Fibroblast of skin of right quadriceps (primary cell): ENCODE results near the gene RRBP1.
"Not testable (repeated sequence)": the region's sequence is repeated elsewhere in the genome, so short reads cannot be mapped to it uniquely, and the experiment has no call there.

ENCODE experiments used
- DNase-seq: peaks from one replicate; pipeline ENCODE4 v3.0.0-alpha.2; 2013

RRBP1 gene

DNA sequence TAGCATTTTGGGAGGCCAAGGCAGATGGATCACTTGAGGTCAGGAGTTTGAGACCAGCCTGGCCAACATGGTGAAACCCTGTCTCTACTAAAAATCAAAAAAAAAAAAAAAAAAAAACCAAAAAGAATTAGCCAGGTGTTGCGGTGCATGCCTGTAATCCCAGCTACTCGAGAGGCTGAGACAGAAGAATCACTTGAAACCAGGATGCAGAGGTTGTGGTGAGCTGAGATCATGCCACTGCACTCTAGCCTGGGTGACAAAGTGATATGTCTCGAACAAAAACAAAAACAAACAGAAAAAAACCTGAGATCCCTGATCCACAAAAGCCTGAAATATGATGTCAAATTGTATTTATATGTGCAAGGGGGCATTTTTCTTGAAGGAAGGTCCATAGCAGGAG is 25.9 kb upstream of the RRBP1 start:
- not testable (repeated sequence) for DNase-seq

GRCh38 chr20:17706632-17707031 is 24.6 kb upstream of the RRBP1 start:
- DNase-seq: no peak

- DNase-seq: no peak
Observed at GRCh38 chr20:17705916-17706315, 23.9 kb upstream of the RRBP1 start.

- no peak for DNase-seq
Observed at GRCh38 chr20:17704589-17705317, 22.7 kb upstream of the RRBP1 start.

GRCh38 chr20:17701826-17702225 is 19.8 kb upstream of the RRBP1 start:
- no peak for DNase-seq

DNA sequence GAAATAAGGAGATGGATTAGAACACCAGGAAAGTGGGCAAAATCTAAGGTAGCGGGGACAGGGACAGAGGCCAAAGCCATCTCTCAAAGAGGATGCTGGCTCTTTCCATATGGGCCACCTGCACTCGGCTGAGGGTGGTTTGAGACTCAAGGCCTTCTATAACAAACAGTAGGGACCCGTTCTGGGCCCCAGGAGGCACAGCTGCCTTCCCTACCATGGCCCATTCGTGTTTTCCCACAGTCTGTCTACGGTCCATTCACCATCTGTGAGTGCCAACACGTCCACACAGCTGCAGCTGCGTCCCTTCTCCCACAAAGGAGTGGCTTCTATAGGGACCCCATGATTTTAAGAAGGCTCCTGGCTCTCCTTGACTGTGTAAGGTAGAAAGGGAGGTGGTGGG is 18.6 kb upstream of the RRBP1 start:
- no peak for DNase-seq

DNA sequence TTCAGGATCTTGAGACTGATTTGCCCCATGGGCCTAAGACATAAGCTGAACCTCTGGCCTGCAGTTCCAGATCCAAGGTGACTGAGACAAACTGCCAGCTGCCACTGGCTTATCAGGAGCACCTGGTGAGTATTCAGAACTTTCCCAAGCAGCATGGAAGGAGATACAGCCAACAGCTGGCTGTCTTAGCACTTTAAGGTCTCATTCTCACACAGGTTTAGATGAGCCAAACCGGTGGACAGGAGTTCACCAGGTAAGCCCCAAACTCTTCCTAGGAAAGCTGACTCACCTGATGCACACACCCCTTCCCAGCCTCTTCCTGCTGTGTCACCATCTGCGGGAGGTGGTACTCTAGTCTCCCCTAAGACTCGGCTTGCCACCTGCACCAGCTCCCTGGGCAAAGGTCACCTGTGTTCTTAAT is 17.9 kb upstream of the RRBP1 start, which contains the start of gene BANF2:
TSS of gene BANF2 (plus strand) at position 36 of the 421 bp plus-strand sequence. CDS start 25,060 bp downstream, outside the sequence.
- no peak for DNase-seq

DNA sequence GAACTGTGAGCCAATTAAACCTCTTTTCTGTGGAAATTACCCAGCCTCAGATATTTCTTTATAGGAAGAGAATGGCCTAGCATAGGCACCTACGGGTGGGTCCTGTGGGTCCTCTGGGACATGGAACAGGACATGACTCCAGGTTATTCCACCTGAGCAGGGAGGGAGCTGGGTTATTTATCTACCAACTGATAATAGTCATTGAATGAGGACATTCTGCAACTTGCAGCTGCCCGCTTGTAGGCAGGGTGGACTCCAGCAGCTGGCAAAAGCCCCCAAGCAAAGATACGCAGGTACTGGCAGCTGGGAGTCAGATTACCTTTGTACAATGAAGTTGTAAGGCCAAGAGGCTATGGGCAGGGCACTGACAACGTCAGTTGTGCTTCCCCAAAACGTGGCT is 16.3 kb upstream of the RRBP1 start:
- DNase-seq: no peak

DNA sequence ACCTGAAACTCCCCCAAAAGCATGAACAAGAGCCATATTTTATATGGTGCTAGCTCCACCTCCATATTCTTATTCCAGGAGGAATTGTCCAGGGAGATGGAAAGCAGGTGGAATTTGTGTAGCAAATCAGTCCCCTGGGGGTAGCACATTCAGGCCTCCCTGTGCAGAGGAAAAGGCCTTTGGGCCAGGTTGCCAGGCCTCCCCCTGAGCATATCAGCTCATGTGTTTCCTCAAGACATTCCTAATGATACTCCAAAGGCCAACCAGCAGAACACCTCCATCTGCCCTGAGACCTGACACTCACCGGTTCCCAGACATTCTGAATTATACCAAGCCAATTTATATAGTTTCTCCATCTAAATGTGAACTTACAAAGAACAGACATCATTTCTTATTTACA is 15.1 kb upstream of the RRBP1 start:
- DNase-seq: no peak

GRCh38 chr20:17696287-17696686 is 14.2 kb upstream of the RRBP1 start:
- no peak for DNase-seq

DNA sequence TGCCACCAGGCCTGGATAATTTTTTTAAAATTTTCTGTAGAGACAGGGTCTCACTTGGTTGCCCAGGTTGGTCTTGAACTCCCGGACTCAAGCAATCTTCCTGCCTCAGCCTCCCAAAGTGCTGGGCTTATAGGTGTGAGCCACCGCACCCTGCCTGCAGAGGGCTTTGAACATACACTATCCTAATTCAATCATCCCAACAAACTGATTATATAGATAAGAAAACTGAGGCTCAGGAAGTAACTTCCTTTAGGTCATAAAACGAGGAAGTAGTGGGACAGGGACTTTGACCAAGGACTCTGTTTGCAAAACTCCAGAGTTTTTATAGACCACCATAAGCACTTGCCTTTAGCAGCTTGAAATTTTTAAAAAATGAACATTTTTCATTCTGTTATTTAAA is 12.7 kb upstream of the RRBP1 start:
- no peak for DNase-seq

GRCh38 chr20:17693444-17694001 is 11.5 kb upstream of the RRBP1 start:
- no peak for DNase-seq

- no peak for DNase-seq
Observed at GRCh38 chr20:17691758-17692157, 9.7 kb upstream of the RRBP1 start.

GRCh38 chr20:17690144-17690543 is 8.1 kb upstream of the RRBP1 start:
- no peak for DNase-seq

- no peak for DNase-seq
Observed at GRCh38 chr20:17688965-17689364, 6.9 kb upstream of the RRBP1 start.

DNA sequence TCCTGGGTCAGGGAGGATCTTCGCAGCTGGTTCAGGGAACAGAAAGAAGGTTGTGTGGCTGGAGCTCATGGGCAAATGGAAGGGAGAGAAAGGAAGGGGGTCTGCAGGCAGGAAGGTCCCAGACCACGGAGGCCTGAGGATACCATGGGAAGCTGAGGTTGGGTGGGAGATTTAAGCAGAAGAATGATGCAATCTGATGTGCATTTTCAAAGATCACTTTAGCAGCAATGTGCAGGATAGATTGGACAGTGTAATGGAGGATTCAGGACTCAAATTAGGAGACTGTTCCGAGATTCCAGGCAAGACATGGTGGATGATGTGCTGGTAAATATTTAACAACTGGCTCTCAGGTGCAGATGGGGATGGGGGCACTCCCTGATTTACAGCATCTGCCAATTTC is 5.8 kb upstream of the RRBP1 start:
- DNase-seq: no peak

DNA sequence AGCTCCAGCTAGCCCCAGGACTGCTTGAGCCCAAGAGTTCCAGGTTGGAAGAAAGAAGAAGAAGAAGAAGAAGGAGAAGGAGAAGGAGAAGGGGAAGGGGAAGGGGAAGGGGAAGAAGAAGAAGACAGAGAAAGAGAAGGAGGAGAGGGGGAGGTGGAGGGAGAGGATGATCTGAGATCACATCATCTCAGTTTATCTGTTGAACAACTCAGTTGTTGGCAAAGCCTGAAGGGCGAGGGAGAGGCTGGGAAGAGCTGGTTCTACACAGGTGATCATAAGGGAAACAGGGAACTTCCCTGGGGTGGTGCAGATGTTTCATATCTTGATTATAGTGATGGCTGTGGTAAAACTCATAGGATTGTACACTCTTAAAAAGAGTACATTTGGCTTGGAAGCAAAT is 3.1 kb upstream of the RRBP1 start:
- no peak for DNase-seq

DNA sequence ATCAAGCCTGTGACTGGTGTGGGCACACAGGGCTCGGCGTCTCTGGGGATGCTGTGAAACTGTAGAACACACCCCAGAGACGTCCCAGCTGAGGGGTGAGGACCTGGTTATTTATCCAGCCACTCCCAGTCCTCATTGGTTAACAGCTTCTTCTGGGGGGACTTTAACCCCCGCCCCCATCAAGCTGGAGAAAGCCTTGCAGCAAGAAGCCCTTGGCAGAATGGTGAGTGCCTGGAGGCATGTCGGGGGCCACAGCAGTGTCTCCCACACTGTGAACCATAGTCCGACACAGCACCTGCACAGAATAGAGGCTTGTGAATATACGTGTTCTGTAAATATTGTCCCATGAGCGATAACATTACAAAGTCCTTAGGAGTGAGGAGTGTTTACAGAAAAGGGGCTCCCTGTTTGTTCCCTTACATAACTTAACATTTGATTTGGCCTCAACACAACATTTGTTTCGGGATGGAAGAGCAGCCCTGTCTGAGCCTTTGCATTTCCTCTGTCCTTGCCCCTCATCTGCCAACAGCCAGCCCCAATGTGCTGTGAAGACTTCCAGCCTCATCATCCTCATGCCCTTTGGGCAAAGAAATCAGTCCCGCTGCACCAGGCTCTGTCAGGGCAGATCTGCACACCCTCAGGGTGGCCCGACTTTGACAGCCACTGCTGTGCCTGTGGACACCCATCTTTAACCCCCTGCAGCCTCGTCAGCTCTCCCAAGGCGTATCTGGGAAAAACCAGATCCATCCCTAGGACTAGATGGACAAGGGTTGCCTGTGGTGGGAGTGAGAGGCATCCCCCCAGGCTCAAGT is 2.2 kb upstream of the RRBP1 start:
- DNase-seq: no peak

DNA sequence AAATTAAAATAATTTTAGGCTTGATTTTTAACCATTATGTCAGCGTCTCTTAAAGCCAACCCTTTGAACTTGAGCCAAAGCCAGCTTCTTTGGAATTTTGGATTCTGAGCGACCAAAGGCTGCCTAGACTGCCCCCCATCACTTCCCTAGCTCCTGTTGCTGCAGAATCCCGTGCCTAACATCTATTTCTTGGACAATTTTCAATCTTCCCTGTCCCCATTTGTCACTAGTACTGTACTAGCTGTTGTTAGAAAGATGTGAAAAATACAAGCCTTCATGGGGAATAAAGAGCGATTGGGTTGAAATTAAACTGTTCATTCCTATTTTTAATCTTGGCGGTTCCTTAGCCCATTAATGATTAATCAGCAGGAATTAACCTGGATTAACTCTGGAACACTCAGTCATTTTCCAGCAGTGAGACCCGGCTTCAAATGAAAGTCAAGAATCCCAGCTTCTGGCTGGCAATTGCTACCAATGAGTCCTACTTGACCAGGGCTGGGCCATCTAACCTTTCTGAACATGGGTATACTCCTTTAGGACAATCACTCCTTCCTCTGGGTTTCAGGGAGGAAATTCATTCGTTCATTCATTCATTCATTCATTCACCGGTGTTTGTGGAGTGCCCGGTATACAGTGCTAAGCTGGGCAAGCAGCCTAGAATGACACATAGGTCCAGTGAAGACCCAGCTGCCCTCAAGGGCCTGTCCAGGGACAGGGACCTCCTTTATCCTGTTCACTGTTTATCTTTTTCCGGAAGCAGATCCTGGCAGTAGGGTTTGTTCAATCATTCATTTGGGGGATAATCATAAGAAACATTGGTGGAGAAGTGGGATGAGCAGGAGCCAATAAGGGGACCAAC is 1.4 kb upstream of the RRBP1 start:
- DNase-seq: no peak

DNA sequence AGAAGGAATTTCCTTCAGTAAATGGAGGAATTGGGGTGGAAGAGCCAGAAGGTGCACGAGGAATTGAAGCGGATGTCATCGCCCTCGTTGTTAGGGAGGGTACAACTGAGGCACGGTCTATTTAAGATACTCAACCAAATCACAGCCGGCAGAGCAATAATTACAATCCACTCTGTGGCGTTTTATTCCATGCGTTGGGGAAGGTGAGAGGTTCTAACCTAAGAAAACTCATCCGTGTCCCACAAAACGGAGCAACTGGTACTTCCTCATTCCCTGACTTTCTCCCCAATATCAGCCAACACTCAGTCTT is 802 bp upstream of the RRBP1 start:
- DNase-seq: no peak

DNA sequence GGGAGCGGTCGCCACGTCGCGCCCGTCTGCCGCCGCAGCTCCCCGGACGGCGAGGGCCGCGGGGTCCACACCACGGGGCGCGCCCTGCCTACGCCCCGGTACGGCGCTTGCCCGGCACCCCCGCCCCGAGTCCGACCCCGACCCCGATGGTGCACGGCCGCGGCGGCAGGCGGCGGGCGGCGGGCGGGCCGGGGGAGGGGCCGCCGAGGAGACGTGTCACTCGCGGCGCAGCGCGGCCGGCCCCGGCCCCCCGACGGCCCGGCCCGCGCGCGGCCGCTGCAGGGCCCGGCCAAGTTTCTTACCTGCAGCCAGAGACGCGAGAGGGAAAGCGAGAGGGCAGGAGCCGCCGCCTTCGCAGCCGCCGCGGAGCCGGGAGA is 328 bp downstream of the RRBP1 start:
- DNase-seq: no peak

DNA sequence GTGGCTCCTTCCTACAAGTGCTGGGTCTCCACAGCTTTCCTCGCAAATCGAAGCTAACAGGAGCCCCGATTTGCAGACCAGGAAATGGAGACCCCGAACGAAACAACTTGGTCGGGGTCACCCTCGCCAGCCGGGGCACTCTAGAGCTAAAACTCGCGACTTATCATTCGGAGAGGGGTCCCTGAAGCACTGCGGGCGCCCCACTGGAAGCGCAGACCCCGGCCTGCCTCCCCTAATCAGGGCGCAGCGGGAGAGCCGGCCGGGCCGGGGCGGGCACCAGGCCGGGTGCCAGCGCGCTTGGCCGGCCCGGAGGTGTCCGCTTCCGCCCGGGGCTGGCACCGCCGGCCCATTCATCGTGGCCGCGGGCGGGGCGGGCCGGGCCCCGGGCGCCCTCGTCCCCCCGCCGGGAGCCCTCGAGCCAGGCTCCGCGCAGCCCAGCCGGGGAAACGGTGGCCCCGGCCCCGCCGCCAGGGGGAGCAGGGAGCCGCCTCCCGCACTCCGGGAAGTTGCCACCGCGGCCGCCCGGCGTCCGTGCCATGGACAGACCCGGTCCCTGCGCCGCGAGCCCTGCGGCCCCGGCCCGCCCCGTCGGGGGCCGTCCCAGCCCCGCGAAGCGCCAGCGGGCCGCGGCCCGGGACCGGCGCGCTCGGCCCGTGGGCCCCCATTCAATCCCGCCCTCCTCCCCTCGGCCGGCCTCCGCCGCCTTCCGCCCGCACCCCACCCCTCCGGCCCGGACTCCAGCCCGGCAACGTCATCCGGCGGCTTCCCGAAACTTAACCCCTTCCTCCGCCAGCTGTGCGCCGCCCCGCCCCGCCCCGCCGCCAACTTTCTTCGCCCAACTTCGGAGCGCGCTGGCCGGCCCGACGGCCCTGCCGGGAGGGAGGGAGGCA is 961 bp downstream of the RRBP1 start:
- DNase-seq: peak; percentile 73
